T follicular helper cell (primary cell): ENCODE results near the gene GTF2A1L.
"Not testable (repeated sequence)": the region's sequence is repeated elsewhere in the genome, so short reads cannot be mapped to it uniquely, and the experiment has no call there.

Source experiments
- DNase-seq: peaks from one replicate; pipeline ENCODE4 v3.0.0-alpha.2; 2020; ENCODE audit warnings: low read depth

The GTF2A1L gene

DNA sequence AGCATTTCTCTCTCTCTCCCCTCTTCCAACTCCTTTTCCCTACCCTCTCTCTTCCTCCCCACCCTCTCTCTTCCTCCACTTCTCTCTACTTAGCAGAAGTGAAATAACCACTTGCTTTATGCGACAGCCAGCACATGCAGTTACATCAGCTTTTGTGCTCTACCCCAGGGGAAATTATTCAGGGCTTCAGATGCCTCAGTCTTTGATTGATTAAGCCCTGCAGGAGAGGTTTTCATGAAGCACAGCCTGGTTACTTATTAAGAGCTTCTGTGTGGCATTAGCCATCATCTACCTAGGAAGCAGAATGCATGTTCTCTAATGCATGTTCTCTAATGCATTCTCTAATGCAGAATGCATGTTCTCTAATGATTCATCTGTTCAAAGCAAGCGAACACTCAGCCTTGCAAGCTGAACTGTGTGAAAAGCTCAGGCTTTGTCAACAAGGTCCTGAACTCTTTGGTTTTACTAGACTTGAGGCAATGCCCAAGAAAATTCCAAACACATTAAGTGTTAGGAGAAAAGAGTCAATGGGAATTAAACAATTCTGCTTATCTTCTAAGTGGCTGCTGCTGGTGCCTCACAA is 81.8 kb downstream of the GTF2A1L start:
- DNase-seq: no peak

DNA sequence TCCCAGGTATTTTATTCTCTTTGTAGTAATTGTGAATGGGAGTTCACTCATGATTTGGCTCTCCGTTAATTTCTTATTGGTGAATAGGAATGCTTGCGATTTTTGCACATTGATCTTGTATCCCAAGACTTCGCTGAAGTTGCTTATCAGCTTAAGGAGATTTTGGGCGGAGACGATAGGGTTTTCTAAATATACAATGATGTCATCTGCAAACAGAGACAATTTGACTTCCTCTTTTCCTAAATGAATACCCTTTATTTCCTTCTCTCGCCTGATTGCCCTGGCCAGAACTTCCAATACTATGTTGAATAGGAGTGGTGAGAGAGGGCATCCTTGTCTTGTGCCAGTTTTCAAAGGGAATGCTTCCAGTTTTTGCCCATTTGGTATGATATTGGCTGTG is 86.0 kb downstream of the GTF2A1L start:
- DNase-seq: not testable (repeated sequence)

DNA sequence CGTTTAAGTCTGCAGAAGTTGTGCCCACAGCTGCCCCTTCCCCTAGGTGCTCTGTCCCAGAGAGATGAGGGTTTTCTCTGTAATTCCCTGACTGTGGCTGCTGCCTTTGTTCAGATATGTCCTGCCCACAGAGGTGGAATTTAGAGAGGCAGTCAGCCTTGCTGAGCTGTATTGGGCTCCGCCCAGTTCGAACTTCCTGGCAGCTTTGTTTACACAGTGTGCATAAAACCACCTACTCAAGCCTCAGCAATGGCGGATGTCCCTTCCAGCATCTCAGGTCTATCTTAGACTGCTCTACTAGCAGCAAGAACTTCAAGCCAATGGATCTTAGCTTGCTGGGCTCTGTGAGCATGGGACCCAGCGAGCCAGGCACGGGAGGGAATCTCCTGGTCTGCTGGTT is 89.8 kb downstream of the GTF2A1L start:
- no peak for DNase-seq

DNA sequence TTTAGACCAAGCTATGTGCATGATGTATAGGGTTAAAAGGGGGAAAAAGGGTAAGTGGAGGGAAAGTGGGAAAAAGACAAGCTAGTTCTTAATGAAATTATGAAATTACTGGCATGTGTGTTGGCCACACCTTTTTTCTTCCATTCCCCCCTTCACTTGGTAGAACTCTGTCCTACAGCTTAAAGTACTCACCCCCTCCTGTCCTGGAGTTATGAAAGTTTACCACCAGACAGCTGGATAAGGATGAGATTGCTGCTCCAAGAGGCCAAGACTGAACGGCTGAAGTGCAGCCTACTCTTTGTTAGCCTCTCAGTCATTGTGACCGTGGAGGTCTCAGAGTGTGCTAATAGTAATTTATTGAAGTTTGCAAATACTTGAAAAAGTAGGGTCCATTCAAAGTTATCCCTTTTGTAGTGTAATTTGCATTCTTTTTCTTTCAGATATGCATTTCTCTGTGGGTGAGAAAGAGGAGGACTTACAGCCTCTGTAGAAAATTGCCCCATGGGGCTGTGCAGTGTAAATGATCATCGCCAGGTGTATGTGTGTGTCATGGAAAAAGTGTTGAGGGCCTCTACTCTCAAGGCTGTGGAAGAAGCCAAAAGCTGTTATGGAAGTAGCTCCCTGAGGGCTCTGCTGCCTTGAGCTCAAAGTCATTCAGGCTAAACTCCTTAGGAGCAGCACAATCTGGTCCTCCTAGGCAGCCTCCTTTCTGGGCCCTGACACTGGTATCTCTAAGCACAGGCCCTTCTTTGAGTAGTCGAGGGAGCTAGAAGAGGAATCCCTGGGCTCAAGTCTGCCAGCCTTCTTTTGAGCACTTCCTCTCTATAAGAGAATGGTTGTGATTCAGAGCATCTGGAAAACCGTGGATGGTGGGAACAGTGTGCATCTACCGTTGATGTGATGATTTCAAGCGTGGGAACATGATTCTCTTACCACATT is 91.7 kb downstream of the GTF2A1L start:
- DNase-seq: no peak

DNA sequence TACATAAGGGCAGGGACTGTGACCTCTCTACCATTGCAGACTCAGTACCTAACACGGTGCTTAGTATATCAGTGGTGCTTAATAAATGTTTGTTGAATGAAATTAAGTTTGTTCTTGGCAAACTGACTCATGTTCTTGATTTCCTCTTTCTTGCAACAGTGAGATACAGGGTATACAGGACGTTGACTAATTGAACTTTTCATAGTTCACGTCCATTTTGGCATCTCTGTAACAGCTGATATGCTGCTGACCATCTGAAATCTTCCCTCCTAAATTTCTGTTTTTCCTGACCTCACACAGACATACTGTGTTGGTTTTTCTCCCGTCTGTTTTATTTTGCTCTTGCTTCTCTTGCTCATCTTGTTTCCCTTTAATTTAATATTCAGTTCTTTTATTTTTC is 93.7 kb downstream of the GTF2A1L start:
- no peak for DNase-seq

DNA sequence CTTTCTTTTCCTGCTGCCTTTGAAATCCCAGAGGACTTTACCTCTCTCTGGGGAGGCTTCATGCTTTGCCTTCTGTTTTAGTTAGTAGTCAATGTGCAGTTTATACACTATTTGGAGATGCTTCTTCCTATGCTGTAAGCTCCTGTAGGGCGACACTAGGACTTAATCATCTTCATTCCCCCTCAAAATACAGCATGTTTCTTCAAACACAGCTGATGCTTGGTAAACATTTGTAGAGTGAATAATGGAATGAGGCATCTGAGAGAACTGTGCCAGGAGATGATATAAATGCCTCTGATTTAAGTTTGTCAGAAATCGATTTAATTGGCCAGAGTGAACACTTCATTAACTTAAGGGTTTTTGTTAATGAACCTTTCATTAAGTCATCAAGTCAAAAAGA is 94.5 kb downstream of the GTF2A1L start:
- DNase-seq: no peak

DNA sequence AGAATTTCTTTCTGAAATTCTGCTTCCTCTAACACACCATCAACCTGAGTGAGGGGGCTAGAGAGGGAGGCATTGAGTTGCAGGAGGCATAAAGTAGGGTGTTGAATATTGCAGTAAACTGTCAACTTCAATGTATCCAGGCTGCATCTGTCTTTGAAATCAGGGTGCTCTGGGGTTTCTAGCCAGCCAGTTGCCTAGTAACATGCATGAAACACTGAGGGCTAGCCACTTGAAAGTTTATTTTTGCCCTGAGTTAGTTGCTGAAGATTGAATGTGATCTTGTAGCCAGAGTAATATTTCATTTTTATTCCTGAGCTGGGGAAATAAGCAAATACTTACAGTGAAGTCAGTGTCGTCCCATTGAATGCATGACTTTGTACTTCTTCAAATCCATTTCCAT is 96.0 kb downstream of the GTF2A1L start:
- no peak for DNase-seq

DNA sequence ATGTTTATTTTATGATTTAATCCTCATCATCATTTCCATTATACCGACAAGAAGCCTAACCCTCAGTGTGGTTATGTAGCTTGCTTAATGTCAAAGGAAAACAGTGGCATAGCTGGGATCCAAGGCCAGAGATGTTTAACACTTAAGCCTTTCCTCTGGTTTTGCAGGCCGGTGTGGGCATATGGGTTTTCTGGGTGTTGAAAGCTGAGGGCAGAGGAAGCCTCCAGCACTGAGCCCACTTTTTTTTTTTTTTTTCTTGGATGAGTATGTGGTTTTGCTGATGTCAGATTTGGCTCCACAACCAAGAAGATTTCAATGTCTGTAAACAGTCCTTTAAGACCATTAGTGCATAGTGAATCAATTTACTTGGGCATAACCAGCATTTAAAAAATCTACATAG is 96.6 kb downstream of the GTF2A1L start:
- no peak for DNase-seq

DNA sequence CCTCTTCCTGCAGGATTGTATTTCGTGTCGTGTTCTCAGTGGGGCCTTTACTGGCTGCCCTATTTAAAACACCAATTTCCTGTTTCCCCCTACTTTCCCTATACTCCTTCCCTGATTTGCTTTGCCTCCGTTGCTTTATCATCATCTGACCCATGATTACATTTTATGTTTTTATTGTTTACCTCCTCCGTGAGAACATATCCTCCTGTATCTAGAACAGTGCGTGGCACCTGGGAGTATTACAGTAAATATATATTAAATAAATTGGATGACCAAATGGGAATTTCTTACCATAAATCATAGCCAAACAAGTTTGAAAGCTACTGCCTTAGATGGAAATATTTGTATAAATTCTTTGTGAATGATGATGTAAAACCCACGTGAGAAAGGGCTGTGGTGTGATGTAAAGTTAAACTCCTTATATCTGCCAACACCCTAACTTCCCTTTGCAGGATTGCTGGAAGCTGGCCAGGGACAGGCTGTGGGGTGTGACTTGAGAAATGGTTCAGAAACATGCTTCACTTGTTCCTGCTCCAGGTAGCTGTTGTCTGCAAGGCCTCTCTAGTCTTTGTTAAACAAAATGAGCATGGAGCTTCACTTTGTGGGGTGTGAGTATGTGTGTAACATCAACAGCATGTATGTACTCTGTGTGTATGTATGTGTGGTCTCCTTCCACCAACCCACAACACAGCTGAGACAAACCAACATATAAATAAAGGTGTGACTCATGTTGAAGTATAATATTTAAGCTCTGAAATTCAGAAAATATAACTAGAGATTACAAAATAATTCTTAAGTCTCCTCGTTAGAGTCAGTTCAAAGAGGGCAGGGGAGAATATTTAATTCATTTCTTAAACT is 97.6 kb downstream of the GTF2A1L start:
- no peak for DNase-seq

DNA sequence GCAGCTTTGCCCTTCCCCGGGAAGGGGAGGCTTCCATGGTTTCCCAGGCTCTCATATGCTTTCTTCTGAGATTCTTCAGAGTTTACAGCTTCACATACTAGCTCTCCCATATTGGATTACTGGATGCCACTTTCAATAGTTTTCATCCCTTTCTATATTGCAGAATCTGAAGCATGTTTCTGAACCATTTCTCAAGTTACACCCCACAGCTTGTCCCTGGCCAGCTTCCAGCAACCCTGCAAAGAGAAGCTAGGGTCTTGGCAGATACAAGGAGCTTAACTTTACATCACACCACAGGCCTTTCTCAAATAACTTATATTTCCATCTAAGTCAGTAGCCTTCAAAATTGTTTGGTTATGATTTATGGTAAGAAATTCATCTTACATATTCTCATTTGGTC is 98.3 kb downstream of the GTF2A1L start:
- no peak for DNase-seq

DNA sequence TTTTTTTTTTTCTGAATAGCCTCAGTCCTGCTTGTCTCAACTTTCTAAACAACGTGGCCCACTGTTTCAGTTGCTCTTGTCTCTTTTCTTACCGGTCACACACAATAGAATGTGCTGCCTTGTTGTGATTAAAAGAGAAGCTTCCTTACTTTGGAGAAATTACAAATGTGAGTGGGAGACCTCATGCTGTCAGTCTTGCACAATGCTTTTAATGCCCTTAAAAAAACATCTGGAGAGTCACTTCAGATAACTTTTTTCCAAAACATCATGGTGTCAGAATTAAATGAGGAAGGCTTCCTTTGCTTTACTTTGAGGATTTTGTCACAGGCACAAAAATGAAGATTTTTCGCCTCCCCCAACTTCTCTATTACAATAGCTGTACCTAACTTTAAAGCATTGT is 100.2 kb downstream of the GTF2A1L start:
- no peak for DNase-seq

DNA sequence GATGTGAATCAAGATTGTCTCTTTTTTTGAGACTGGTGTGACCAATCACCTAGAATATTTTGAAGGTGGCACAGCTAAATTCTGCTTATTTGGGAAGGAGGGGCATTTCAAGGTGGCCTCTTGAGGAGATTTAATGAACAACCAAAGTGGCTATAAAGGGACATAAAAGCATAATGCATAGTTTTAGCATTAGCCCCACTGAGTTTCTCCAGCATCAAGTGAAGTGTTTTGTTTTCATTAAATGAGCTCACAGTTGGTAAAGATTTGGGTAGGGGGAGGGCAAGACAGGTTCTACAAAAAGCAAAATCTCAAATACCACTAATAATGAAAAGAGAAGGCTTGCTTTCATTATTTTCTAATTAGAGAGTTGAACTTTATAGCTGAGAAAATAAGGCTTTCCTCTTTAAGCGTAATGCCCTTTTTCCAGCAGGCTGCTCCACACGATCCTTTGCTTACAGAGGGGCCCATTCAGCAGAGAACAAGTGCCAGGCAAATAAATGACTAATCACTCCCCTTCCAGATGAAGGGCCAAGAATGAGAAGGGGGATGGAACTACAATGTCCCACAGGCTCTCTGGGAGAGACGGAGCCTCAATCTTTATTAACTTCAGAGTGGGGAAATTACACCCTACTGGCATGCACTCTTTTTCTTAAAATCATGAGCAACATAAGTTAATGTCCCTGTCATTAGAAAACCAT is 102.0 kb downstream of the GTF2A1L start:
- no peak for DNase-seq

DNA sequence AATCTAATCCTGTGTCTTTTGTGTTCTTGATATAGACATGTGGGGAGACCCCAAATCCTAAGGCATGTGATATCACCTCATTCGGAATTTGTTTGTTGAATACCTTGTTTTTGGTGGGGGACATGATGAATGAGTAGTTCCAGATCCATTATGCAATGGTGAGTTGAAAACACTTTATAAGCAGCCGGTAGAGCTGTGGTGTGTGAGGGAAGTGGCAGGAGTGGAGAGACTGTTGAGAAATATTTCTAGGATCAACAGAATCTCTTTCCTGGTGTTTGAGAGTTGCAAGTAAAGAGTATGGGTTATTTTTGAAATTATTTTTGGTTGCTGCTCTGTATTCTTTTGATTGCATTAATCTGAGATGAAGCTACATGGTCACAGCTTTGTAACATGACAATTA is 103.5 kb downstream of the GTF2A1L start:
- no peak for DNase-seq

DNA sequence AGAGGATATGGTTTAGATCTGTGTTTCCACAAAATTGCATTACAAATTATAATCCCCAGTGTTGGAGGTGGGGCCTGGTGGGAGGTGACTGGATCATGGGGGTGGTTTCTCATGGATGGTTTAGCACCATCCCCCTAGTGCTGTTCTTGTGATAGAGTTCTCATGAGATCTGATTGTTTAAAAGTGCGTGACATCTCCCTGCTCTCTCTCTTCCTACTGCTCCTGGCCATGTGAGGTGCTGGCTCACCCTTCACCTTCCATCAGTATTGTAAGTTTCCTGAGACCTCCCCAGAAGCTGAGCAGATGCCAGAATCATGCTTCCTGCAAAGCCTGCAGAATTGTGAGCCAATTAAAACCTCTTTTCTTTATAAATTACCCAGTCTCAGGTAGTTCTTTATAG is 104.7 kb downstream of the GTF2A1L start:
- DNase-seq: no peak

DNA sequence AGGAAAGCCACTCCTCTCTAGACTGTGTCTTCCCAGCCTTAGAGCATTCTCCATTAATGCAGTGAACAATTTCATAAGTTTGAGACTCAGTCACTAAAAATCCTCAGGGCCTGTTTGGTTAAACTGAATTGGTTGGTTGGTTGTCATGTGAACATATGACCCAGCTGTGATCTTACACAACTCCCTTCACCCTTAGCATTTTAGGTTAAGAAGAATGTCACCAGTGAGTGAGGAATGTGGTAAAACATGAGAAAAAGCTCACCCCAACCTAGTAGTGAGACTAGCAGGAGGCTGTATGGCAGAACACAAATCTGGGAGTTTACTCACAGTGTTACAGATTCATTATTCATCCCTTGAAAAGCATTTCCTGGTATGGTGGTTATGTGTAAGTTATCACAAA is 105.5 kb downstream of the GTF2A1L start:
- no peak for DNase-seq

DNA sequence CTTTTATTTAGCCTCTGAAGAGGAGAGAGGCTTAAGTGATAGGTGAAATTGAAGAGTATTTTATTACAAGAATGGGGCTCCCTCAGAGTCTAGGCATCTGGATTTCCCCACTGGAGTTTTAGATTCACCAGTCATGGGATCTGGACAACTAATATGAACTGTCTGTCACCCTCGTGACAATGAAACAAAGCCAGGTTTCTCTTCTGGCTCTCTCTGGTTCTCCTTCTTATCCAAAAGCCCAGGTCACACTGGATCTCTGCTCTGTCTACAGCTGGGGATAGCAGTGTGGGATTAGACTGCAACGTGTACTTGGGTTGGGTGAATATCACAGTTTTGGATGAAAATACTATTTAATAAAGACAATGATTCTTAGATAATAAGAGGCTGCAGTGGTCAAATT is 106.6 kb downstream of the GTF2A1L start:
- DNase-seq: no peak

DNA sequence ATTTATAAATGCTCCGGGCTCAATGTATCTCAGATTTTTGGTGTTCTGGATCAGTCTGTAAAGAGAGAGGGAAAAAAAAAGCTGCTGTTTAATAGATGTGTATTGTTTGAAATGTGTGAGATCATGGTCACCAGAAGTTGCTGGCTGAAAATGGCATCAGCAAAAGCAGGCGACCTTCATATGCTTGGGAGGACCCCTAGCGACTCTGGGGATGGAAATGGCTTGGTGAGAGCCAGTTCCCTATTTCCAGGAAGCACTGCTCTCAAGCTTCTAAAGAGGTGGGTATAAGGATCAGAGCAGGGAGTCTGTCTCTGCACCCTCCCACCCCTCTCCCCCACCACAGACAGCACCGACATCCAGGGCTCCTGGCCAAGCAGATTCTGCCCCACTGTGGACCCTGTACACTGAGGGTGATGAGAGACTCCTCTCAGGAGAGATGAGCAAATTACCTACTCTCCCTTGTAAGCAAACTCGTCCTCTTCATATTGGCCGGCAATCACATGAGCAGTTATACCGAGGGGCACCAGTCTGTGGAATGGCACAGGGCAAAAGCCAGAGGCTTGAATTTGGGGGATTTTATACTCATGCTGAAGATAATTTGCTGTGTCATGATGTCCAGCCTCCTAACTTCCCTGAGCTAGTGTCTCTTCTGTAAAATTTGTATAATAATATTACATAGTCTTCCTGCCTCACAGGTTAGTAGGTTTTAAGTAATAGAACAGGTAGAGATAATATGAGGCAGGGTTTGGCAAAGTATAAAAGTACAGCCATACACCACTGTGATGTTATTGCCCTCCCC is 108.2 kb downstream of the GTF2A1L start:
- DNase-seq: no peak

DNA sequence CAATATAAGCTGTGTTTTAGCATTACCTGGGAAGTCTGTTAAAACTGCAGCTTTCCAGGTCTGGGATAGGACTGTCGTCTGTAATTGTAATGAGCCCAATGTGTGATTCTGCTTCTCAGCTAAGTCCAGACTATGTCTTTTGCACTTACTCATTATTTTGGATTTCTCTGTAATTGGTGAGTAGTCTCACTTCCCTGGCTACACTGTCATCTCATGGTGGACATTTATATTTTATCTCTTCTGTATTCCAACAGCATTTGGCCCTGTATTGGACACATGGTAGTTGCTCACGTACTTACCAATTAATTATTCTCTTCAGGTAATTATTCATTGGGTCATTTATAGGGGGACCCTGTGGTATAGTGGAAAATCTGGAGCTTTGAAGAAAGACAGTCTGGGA is 109.9 kb downstream of the GTF2A1L start:
- no peak for DNase-seq

DNA sequence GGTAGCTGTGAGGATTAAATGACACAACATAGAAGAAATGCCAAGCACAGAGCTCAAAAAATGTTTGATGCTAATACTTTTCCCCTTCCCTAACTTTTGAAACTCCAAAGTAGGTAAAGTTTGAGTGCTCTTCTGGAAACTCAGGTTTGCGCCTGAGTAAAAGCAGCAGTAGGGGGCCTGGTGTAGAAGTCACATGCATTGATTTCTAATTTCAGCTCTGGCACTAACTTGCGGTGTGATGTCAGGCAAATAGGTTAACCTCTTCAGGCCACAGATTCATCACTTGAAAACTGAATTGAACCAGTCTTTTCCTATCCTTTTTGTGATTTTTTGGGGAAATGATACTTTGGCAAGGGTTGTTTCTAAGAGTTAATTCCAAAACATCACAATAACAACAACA is 110.6 kb downstream of the GTF2A1L start:
- no peak for DNase-seq

DNA sequence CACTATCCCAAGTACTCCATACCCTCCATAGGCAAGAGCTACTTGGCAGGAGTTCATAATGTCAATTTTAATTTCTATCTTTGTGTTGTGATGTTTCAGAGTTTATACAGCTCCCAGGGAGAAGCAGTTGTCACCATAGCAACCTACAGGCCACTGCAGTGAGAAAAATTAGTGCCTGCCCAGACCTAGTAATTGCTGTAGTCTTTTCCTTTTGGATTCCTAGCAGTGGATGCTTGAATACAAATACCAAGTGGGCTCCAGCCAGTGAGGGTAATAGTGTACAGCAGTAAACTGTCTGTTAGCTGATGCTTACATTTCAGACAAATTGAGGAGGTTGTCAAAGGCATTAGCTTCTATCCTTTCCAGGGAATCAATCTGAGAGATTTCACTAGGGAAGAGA is 111.2 kb downstream of the GTF2A1L start:
- no peak for DNase-seq
